Adrenal gland (tissue), 12 donors: ENCODE data around the gene NUP153. TPM values are rescaled to one million over a fixed set of nuclear protein-coding genes. Genes with fewer than 3 reads are reported as not detected.
A peak's percentile ranks its signal among the peaks of the same experiment; 100 is the strongest.

Source experiments
- DNase-seq, 7 donors: peaks; one replicate each; pipeline ENCODE4 v3.0.0-alpha.2; 2019 to 2020
- H3K27ac ChIP-seq, 5 donors: fragments of 200-600 bp; sonication (generic) in 4 of 5; 1 replicate in 3 of 5; 2 replicates in 2 of 5; pipeline versions ENCODE4 v1.5.1 to v1.8.0; 2016 to 2020; ENCODE audit warnings: mild to moderate bottlenecking in 1 of 5
- H3K27me3 ChIP-seq: fragments of 200-600 bp; 2 replicates; pipeline ENCODE4 v1.8.0; 2021
- H3K36me3 ChIP-seq, 2 donors: fragments of 200-600 bp; replicated peaks in 1 of 2; 1 replicate in 1 of 2; 2 replicates in 1 of 2; pipeline versions ENCODE4 v1.5.1 to v1.8.0; 2018 to 2022
- H3K4me1 ChIP-seq, 2 donors: fragments of 200-600 bp; replicated peaks in 1 of 2; 1 replicate in 1 of 2; 2 replicates in 1 of 2; pipeline versions ENCODE4 v1.5.1 to v1.8.0; 2018 to 2021
- H3K4me3 ChIP-seq, 4 donors: fragments of 200-600 bp; sonication (generic) in 3 of 4; one replicate each; pipeline ENCODE4 v1.5.1; 2016 to 2018
- H3K9me3 ChIP-seq, 3 donors: fragments of 200-600 bp; sonication (generic) in 1 of 3; replicated peaks in 1 of 3; 1 replicate in 2 of 3; 2 replicates in 1 of 3; pipeline versions ENCODE4 v1.5.1 to v1.8.0; 2016 to 2021
- POLR2A ChIP-seq, 2 donors: fragments of 450-650 bp; IDR thresholded peaks; one replicate each; pipeline ENCODE4 v1.6.1; 2017; ENCODE audit warnings: antibody characterized with exemption in 2 of 2, mild to moderate bottlenecking in 2 of 2, moderate library complexity in 1 of 2
- WGBS, 4 donors: extraction: QIAGEN DNeasy Blood & Tissue Kit in 2 of 4; methylation state at CpG; one replicate each; pipeline versions ENCODE4 v1.1.5 to v1.1.7; 2013 to 2017; 5-methylcytosine and 5-hydroxymethylcytosine counted together
- intact Hi-C, 2 donors: fragments of 100-400 bp; cut with DNase I; formaldehyde crosslinking; loops; one replicate each; pipeline versions ENCODE4 v1.14.1 to v1.15.0; 2022 to 2023
- polyA plus RNA-seq, 3 donors: library from polyadenylated mRNA; stranded (reverse); fragments of 200-250 nt in 2 of 3; fragments of 350-450 nt in 1 of 3; fragmentation: Illumina TruSeq in 1 of 3; extraction: RNeasy Lipid Tissue Mini Kit (QIAGEN cat#74804) in 1 of 3; gene quantifications; one replicate each; pipeline ENCODE4 v1.2.3, GENCODE V29; 2013 to 2014
- total RNA-seq, 9 donors: library from RNA; depleted of rRNA in 4 of 9; stranded (reverse); fragments of >200 nt in 4 of 9; fragments of 120-200 nt in 1 of 9; fragmentation: NEBNext Ultra II Directional in 1 of 9; extraction: Animal tissue kit (Norgen Biotek cat#: 25700) in 1 of 9; gene quantifications; one replicate each; pipeline versions ENCODE4 v1.1.0 to v1.2.4, GENCODE V29; 2013 to 2023
- TF ChIP-seq, protein P1 (sequence below), 6 experiments: fragments of 450-650 bp in 4 of 6; fragments of 200-600 bp in 2 of 6; sonication (generic) in 1 of 6; IDR thresholded peaks; 1 replicate in 5 of 6; 2 replicates in 1 of 6; pipeline versions ENCODE4 v1.5.1 to v1.8.0; 2016 to 2021; ENCODE audit warnings: antibody characterized with exemption in 6 of 6, mild to moderate bottlenecking in 2 of 6, moderate library complexity in 1 of 6
- donor health status: healthy with polysubstance abuse.
- donor health status: Bipolar disorder and iron deficiency.
- donor health status: DM: yes; HTN: yes; CAD: no.
- donor health status: DM: no; HTN: no; CAD: no.
- donor health status: DM: no; HTN: no; CAD: no.
- donor health status: DM: yes; HTN: yes; CAD: no.

Gene NUP153
- total and polyA plus RNA-seq, 12 donors, result 4.6 to 31.4 (median 28.2) TPM

DNA sequence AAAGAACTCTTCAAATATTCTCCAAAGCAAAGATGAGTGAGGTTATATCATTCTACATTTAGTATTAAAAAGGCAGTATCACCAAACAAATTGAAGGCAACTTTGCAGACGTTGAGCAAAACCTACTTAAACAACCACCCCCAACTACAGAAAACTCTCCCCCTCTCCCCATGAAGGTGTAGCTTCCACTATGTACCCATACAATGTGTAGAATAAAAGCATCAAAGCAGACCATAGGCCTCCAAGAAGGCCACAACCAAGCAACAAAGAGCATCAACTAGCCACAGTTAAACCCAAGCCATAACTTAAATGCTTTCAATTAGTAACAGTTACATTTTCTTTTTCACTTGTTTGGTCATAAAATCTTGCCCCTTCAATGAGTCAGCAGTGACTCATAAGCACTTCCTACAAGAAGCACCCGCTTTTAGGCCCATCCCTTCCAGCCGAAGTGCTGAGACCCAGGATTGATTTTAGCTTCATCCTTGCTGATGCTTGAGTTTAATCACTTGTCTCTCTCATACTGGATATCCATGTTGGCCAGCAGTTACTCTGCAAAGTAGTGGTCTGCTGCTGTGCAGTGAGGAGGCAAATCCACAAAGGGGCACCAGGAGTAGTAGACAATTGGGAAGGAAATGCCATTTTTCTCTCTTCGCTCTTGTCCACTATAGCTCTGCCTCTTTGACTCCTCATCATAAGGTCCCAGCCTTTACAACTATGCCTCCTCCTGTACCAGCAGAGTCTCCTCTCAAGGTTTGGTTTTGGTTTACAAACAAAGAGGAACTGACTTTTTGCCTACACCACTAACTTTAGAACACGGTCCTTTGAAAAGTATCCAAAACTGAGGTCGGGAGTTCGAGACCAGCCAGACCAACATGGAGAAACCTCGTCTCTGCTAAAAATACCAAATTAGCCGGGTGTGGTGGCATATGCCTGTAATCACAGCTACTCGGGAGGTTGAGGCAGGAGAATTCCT, 8.4 kb upstream of the NUP153 start:
- no peaks in the 10 kb centered on the region for H3K36me3 ChIP-seq
- peak in 2 of 7 donors; percentile 29 to 40 for DNase-seq
- H3K9me3 ChIP-seq, result no peaks in the 10 kb centered on the region
- 62 to 67% (median 65%) methylated on average over 9 to 10 of the region's 10 CpGs for WGBS, 4 donors
- peak overlapping the region in 1 of 5 donors; percentile 26 for H3K27ac ChIP-seq
- H3K4me1 ChIP-seq, result no peaks in the 10 kb centered on the region
- H3K4me3 ChIP-seq, result no peak overlapping the region
- H3K27me3 ChIP-seq, result no peaks in the 10 kb centered on the region
- no peak for TF ChIP-seq POLR2A (IDR thresholded peaks at IDR 0.05)
- TF ChIP-seq, protein P1, sequence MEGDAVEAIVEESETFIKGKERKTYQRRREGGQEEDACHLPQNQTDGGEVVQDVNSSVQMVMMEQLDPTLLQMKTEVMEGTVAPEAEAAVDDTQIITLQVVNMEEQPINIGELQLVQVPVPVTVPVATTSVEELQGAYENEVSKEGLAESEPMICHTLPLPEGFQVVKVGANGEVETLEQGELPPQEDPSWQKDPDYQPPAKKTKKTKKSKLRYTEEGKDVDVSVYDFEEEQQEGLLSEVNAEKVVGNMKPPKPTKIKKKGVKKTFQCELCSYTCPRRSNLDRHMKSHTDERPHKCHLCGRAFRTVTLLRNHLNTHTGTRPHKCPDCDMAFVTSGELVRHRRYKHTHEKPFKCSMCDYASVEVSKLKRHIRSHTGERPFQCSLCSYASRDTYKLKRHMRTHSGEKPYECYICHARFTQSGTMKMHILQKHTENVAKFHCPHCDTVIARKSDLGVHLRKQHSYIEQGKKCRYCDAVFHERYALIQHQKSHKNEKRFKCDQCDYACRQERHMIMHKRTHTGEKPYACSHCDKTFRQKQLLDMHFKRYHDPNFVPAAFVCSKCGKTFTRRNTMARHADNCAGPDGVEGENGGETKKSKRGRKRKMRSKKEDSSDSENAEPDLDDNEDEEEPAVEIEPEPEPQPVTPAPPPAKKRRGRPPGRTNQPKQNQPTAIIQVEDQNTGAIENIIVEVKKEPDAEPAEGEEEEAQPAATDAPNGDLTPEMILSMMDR (IDR thresholded peaks at IDR 0.05), result no peak
- intact Hi-C loops, result no loop called here

DNA sequence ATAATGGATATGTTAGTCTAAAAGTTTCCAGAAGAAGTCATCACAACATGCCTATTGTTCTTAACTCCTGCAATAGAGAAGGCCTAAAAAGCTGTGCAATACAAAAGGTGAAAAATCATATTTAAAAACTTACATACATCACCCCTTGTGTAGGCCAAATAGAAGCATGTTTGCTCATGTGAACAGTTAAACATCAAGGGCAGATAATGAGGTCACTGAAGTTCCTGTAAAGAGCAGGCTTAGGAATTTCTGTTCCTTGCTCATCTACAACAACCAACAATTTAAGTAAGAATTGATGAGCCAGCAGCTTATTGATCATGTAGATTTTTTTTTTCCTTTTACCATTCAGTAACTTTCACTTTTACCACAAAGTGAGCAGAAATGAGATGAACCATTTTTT, 7.5 kb upstream of the NUP153 start:
- Histone ChIP-seq H3K4me3 (no peak overlapping the region), H3K36me3 (no peaks in the 10 kb centered on the region), H3K27me3 (no peaks in the 10 kb centered on the region), H3K4me1 (no peaks in the 10 kb centered on the region), H3K27ac (no peak overlapping the region), H3K9me3 (no peaks in the 10 kb centered on the region)
- intact Hi-C loops, result no loop called here
- no peak for DNase-seq
- no peak for TF ChIP-seq POLR2A (IDR thresholded peaks at IDR 0.05)
- TF ChIP-seq, protein P1 (IDR thresholded peaks at IDR 0.05), result no peak

DNA sequence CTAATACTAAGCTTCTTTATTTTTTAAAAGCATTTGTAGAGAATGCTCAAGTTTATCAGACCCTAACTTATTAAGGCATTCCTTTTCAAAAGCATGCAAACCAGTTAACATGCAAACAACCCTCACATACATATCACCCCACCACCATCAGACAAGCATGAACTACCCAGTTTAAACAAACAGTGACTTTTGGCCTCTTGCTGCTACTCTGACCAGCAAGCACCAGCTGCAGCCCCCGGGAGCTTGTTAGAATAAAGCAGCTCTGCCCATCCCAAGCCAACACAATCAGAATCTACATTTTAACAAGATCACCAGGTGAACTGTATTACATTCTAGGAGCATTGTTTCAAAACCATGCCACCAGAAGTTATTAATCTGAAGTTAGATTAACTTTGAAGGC, 5.9 kb upstream of the NUP153 start:
- Histone ChIP-seq H3K27ac (no peak overlapping the region), H3K9me3 (no peaks in the 10 kb centered on the region), H3K4me1 (peaks cover 0 to under 1% of the 10 kb centered on the region in 2 donors), H3K27me3 (no peaks in the 10 kb centered on the region), H3K4me3 (no peak overlapping the region), H3K36me3 (no peaks in the 10 kb centered on the region)
- intact Hi-C loops, result no loop called here
- WGBS, 4 donors, result 44 to 80% (median 65%) methylated on average over 1 of the region's 1 CpG
- DNase-seq, result no peak
- TF ChIP-seq, protein P1 (IDR thresholded peaks at IDR 0.05), result no peak
- TF ChIP-seq POLR2A (IDR thresholded peaks at IDR 0.05), result no peak

DNA sequence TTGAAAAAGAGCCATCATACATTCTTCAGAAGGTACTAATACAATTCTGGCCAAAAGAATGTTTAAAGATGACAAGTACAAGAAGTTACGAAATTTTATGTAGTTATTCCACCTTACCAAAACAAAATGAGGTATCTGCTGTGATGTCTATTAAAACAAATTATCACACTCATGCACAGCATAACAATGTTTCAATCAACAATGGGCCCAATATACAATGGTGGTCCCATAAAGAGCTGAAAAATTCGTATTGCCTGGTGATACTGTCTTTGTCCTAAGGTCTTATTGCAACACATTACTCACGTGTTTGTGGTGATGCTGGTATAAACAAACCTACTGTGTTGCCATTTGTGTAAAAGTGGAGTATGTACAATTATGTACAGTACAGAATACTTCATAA, 3.6 kb upstream of the NUP153 start:
- Histone ChIP-seq H3K27me3 (no peaks in the 10 kb centered on the region), H3K9me3 (no peaks in the 10 kb centered on the region), H3K27ac (no peak overlapping the region), H3K36me3 (no peaks in the 10 kb centered on the region), H3K4me1 (peaks cover 0 to 6% of the 10 kb centered on the region in 2 donors), H3K4me3 (no peak overlapping the region)
- 49 to 62% (median 54%) methylated on average over 3 of the region's 3 CpGs for WGBS, 4 donors
- DNase-seq, result no peak
- intact Hi-C loops, result no loop called here
- TF ChIP-seq POLR2A (IDR thresholded peaks at IDR 0.05), result no peak
- TF ChIP-seq, protein P1 (IDR thresholded peaks at IDR 0.05), result no peak
